SIG-M5 treated with dmso at 0.1 percent for 504 hours (cell line): ENCODE data around the gene CCNL2.
"Not testable (repeated sequence)": the region's sequence is repeated elsewhere in the genome, so short reads cannot be mapped to it uniquely, and the experiment has no call there.

Source experiments
- DNase-seq: peaks from one replicate; lab custom pipeline; 2025; ENCODE audit not compliant: unreplicated experiment; lab: John Stamatoyannopoulos, UW

Gene CCNL2

GRCh38 chr1:1374589-1374928 lies 24.6 kb downstream of the CCNL2 start:
- no peak for DNase-seq

GRCh38 chr1:1373815-1374588 lies 25.1 kb downstream of the CCNL2 start:
- DNase-seq, result no peak

- DNase-seq, result no peak
Observed at GRCh38 chr1:1373051-1373814, 25.9 kb downstream of the CCNL2 start.

GRCh38 chr1:1371746-1372711 lies 27.1 kb downstream of the CCNL2 start:
- peak; percentile 33 for DNase-seq

- peak; percentile 80 for DNase-seq
Observed at GRCh38 chr1:1371364-1371745, 27.8 kb downstream of the CCNL2 start.

- DNase-seq, result no peak
Observed at GRCh38 chr1:1370771-1371300, 28.3 kb downstream of the CCNL2 start.

GRCh38 chr1:1370094-1370493 lies 29.0 kb downstream of the CCNL2 start:
- DNase-seq, result not testable (repeated sequence)

- no peak for DNase-seq
Observed at GRCh38 chr1:1367315-1367714, 31.8 kb downstream of the CCNL2 start.

GRCh38 chr1:1366699-1367066 lies 32.5 kb downstream of the CCNL2 start:
- DNase-seq, result no peak

- no peak for DNase-seq
Observed at GRCh38 chr1:1365875-1366698, 33.0 kb downstream of the CCNL2 start.

GRCh38 chr1:1364266-1364665 lies 34.9 kb downstream of the CCNL2 start:
- DNase-seq, result no peak

GRCh38 chr1:1361982-1362423 lies 37.1 kb downstream of the CCNL2 start:
- no peak for DNase-seq

- DNase-seq, result no peak
Observed at GRCh38 chr1:1361233-1361981, 37.7 kb downstream of the CCNL2 start.

GRCh38 chr1:1360506-1361169 lies 38.5 kb downstream of the CCNL2 start:
- no peak for DNase-seq

- no peak for DNase-seq
Observed at GRCh38 chr1:1359664-1360468, 39.3 kb downstream of the CCNL2 start.

- DNase-seq, result no peak
Observed at GRCh38 chr1:1359308-1359663, 39.8 kb downstream of the CCNL2 start.

- no peak for DNase-seq
Observed at GRCh38 chr1:1358433-1359271, 40.5 kb downstream of the CCNL2 start, which contains the start of gene MXRA8. TSS of gene MXRA8 (minus strand) at chr1:1358555. CDS start at chr1:1358504, 51 bp downstream.
